Small intestine (tissue), 16 donors: Measurements from ENCODE around the gene CTNNB1. TPM values are rescaled to one million over a fixed set of nuclear protein-coding genes. Genes with fewer than 3 reads are reported as not detected.

ENCODE experiments used
- DNase-seq, 2 donors: peaks; one replicate each; pipeline versions ENCODE4 v3.0.0 to v3.0.0-alpha.2; 2013
- FAIRE-seq: peaks from 2 replicates; lab custom pipeline; 2012; peaks lifted over from hg19 to GRCh38; lab: Jason Lieb, UNC
- H3K27ac ChIP-seq, 3 donors: one replicate each; pipeline ENCODE4 v1.5.1; 2013; ENCODE audit warnings: low read length in 2 of 3, mild to moderate bottlenecking in 2 of 3, control low read depth in 1 of 3, inconsistent platforms in 1 of 3, low read depth in 1 of 3, moderate library complexity in 1 of 3
- H3K27me3 ChIP-seq, 3 donors: one replicate each; pipeline ENCODE4 v1.6.1; 2013; ENCODE audit warnings: low read length in 3 of 3, inconsistent platforms in 1 of 3; ENCODE audit not compliant: control insufficient read depth in 3 of 3, insufficient read depth in 3 of 3
- H3K36me3 ChIP-seq, 3 donors: one replicate each; pipeline ENCODE4 v1.6.1; 2013; ENCODE audit warnings: low read length in 3 of 3, inconsistent platforms in 1 of 3, low read depth in 1 of 3, mild to moderate bottlenecking in 1 of 3, moderate library complexity in 1 of 3; ENCODE audit not compliant: control insufficient read depth in 3 of 3, insufficient read depth in 2 of 3
- H3K4me1 ChIP-seq, 3 donors: one replicate each; pipeline ENCODE4 v1.6.1; 2013; ENCODE audit warnings: low read length in 2 of 3, inconsistent platforms in 1 of 3, low read depth in 1 of 3, mild to moderate bottlenecking in 1 of 3, moderate library complexity in 1 of 3; ENCODE audit not compliant: control insufficient read depth in 3 of 3, insufficient read depth in 2 of 3
- H3K4me3 ChIP-seq, 3 donors: one replicate each; pipeline ENCODE4 v1.5.1; 2013; ENCODE audit warnings: low read length in 3 of 3, control low read depth in 1 of 3, inconsistent platforms in 1 of 3, low read depth in 1 of 3, mild to moderate bottlenecking in 1 of 3, moderate library complexity in 1 of 3
- H3K9me3 ChIP-seq, 2 donors: one replicate each; pipeline ENCODE4 v1.6.1; 2013; ENCODE audit warnings: low read depth in 1 of 2, low read length in 1 of 2; ENCODE audit not compliant: control insufficient read depth in 2 of 2, insufficient read depth in 1 of 2
- whole genome bisulfite sequencing, 3 donors: extraction: QIAGEN DNeasy Blood & Tissue Kit; methylation state at CpG; one replicate each; pipeline ENCODE4 v1.1.7; 2013; 5-methylcytosine and 5-hydroxymethylcytosine counted together
- long read RNA-seq, 10 donors: transcript quantifications; one replicate each; lab custom pipeline, GENCODE V29; 2026
- polyA plus RNA-seq, 4 donors: library from polyadenylated mRNA; stranded (reverse) in 3 of 4; unstranded in 1 of 4; fragments of 200-250 nt in 3 of 4; fragments of 120-200 nt in 1 of 4; gene quantifications; one replicate each; pipeline versions ENCODE4 v1.2.1 to v1.2.3, GENCODE V29; 2013
- donor health status: healthy with polysubstance abuse.
- donor health status: control.
- donor health status: control.
- donor health status: Bipolar disorder and iron deficiency.
- donor health status: healthy.

CTNNB1 gene
- polyA plus RNA-seq = 100 to 1,000 TPM; 226 to 439 (median 392) TPM
- long read RNA-seq, donor 1 = 0 reads
- long read RNA-seq, donor 2, full-length matches to known transcripts = 26 of 48 reads
- long read RNA-seq, donor 2, partial matches to known transcripts = 22 of 48 reads
- long read RNA-seq, donor 2, other reads (novel, unspliced or antisense) = 0 of 48 reads
- long read RNA-seq, donor 3, full-length matches to known transcripts = 20 of 78 reads
- long read RNA-seq, donor 3, partial matches to known transcripts = 58 of 78 reads
- long read RNA-seq, donor 3, other reads (novel, unspliced or antisense) = 0 of 78 reads
- long read RNA-seq, donor 4, partial matches to known transcripts = 0 of 2 reads
- long read RNA-seq, donor 4, other reads (novel, unspliced or antisense) = 0 of 2 reads
- long read RNA-seq, donor 5, full-length matches to known transcripts = 6 of 32 reads
- long read RNA-seq, donor 5, partial matches to known transcripts = 26 of 32 reads
- long read RNA-seq, donor 5, other reads (novel, unspliced or antisense) = 0 of 32 reads
- long read RNA-seq, donor 6, full-length matches to known transcripts = 29 of 82 reads
- long read RNA-seq, donor 6, partial matches to known transcripts = 53 of 82 reads
- long read RNA-seq, donor 6, other reads (novel, unspliced or antisense) = 0 of 82 reads
- long read RNA-seq, donor 7 = 0 reads
- long read RNA-seq, donor 8, partial matches to known transcripts = 57 of 58 reads
- long read RNA-seq, donor 8, other reads (novel, unspliced or antisense) = 0 of 58 reads
- long read RNA-seq, donor 9, full-length matches to known transcripts = 7 of 12 reads
- long read RNA-seq, donor 9, partial matches to known transcripts = 5 of 12 reads
- long read RNA-seq, donor 9, other reads (novel, unspliced or antisense) = 0 of 12 reads
- long read RNA-seq, donor 10, full-length matches to known transcripts = 55 of 93 reads
- long read RNA-seq, donor 10, partial matches to known transcripts = 38 of 93 reads
- long read RNA-seq, donor 10, other reads (novel, unspliced or antisense) = 0 of 93 reads

GRCh38 chr3:41198950-41199865, at the start of gene CTNNB1:
TSS of gene CTNNB1 (plus strand) at chr3:41199505. CDS start at chr3:41224069, 24,564 bp downstream.
- no peaks in the 10 kb centered on the region for H3K36me3 ChIP-seq
- peaks cover 0 to 2% (median 0%) of the 10 kb centered on the region in 3 donors for H3K4me1 ChIP-seq
- FAIRE-seq (no peak), DNase-seq (peak; percentile 89 to 98)
- H3K27ac ChIP-seq = peak within 1 kb of the TSS; percentile 97 to 100 (median 100)
- 0 to 1% (median 1%) methylated on average over 68 to 112 of the region's 112 CpGs for WGBS, 3 donors
- peak within 1 kb of the TSS; percentile 82 to 99 (median 87) for H3K4me3 ChIP-seq
- H3K27me3 ChIP-seq = no peaks in the 10 kb centered on the region
- H3K9me3 ChIP-seq = no peaks in the 10 kb centered on the region

- H3K4me3 ChIP-seq = no peak overlapping the region
- no peak for DNase-seq
- H3K27me3 ChIP-seq = no peaks in the 10 kb centered on the region
- no peak for FAIRE-seq
- no peaks in the 10 kb centered on the region for H3K36me3 ChIP-seq
- no peaks in the 10 kb centered on the region for H3K9me3 ChIP-seq
- peaks cover 3 to 22% (median 4%) of the 10 kb centered on the region in 3 donors for H3K4me1 ChIP-seq
- H3K27ac ChIP-seq = no peak overlapping the region
- 90 to 98% (median 93%) methylated on average over 3 of the region's 3 CpGs for WGBS, 3 donors
These were observed 43.5 kb upstream of the CTNNB1 start for GRCh38 chr3:41155834-41156233.

GRCh38 chr3:41158947-41159346, 40.4 kb upstream of the CTNNB1 start:
- Histone ChIP-seq H3K27ac (peak overlapping the region; percentile 88 to 95 (median 91)), H3K9me3 (no peaks in the 10 kb centered on the region), H3K4me3 (no peak overlapping the region), H3K4me1 (peaks cover 3 to 22% (median 4%) of the 10 kb centered on the region in 3 donors), H3K36me3 (no peaks in the 10 kb centered on the region), H3K27me3 (no peaks in the 10 kb centered on the region)
- FAIRE-seq (no peak), DNase-seq (peak; percentile 92 to 93)
- 32 to 70% (median 43%) methylated on average over 1 of the region's 1 CpG for WGBS, 3 donors

- H3K36me3 ChIP-seq = no peaks in the 10 kb centered on the region
- no peaks in the 10 kb centered on the region for H3K9me3 ChIP-seq
- WGBS, 3 donors = 26 to 55% (median 39%) methylated on average over 3 of the region's 3 CpGs
- peaks cover 3 to 22% (median 4%) of the 10 kb centered on the region in 3 donors for H3K4me1 ChIP-seq
- peak; percentile 91 to 95 for DNase-seq
- H3K4me3 ChIP-seq = no peak overlapping the region
- H3K27me3 ChIP-seq = no peaks in the 10 kb centered on the region
- peak overlapping the region; percentile 88 to 95 (median 91) for H3K27ac ChIP-seq
- peak; percentile 70 for FAIRE-seq
These were observed 39.6 kb upstream of the CTNNB1 start for GRCh38 chr3:41159588-41160189.

GRCh38 chr3:41162541-41162940, 36.8 kb upstream of the CTNNB1 start:
- no peak for FAIRE-seq
- Histone ChIP-seq H3K27me3 (no peaks in the 10 kb centered on the region), H3K4me1 (peaks cover 3 to 28% (median 4%) of the 10 kb centered on the region in 3 donors), H3K27ac (no peak overlapping the region), H3K36me3 (no peaks in the 10 kb centered on the region), H3K4me3 (no peak overlapping the region), H3K9me3 (no peaks in the 10 kb centered on the region)
- 91 to 92% (median 91%) methylated on average over 3 of the region's 3 CpGs for WGBS, 3 donors
- DNase-seq = no peak

- peaks cover 3 to 28% (median 4%) of the 10 kb centered on the region in 3 donors for H3K4me1 ChIP-seq
- H3K9me3 ChIP-seq = no peaks in the 10 kb centered on the region
- no peak for FAIRE-seq
- no peak for DNase-seq
- H3K27me3 ChIP-seq = no peaks in the 10 kb centered on the region
- no peaks in the 10 kb centered on the region for H3K36me3 ChIP-seq
- WGBS, 3 donors = 57 to 73% (median 60%) methylated on average over 1 of the region's 1 CpG
- no peak overlapping the region for H3K27ac ChIP-seq
- no peak overlapping the region for H3K4me3 ChIP-seq
These were observed 36.3 kb upstream of the CTNNB1 start for GRCh38 chr3:41163006-41163405.

- Histone ChIP-seq H3K4me3 (no peak overlapping the region), H3K9me3 (no peaks in the 10 kb centered on the region), H3K27me3 (no peaks in the 10 kb centered on the region), H3K4me1 (peaks cover 3 to 27% (median 4%) of the 10 kb centered on the region in 3 donors), H3K36me3 (no peaks in the 10 kb centered on the region), H3K27ac (no peak overlapping the region)
- no peak for DNase-seq
- 57 to 72% (median 71%) methylated on average over 3 of the region's 3 CpGs for WGBS, 3 donors
- no peak for FAIRE-seq
These were observed 35.9 kb upstream of the CTNNB1 start for GRCh38 chr3:41163421-41163820.
